Fibroblast of the conjunctiva (primary cell): Measurements from ENCODE around the gene KIAA0753.

Experiments used
- DNase-seq: peaks from one replicate; pipeline ENCODE4 v3.0.0-alpha.2; 2010; ENCODE audit warnings: low read depth

KIAA0753 gene

DNA sequence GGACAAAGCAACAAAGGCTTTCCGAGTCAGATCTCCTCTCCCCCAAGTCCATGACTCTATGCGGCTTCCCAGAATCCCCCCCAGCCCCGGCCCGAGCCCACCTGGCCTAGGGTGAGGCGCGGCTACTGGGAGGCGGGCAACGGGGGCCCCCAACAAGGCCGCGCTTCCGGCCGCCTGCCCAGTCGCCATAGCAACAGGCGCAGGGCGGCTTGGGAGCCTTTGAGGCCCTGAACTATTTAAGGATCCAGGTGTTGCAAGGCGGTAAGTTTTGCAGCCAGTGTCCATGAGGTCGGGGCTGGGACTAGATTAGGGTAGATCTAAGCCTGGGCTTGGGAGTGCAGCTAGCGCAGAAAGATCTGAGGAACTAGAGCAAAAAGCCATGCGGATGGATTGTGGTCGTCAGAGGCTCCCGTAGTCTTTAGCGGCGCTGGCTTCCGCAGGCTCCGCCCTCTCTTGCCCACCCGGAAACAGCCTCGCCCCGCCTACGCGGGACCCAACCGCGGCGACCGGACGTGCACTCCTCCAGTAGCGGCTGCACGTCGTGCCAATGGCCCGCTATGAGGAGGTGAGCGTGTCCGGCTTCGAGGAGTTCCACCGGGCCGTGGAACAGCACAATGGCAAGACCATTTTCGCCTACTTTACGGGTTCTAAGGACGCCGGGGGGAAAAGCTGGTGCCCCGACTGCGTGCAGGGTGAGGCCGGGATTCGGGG is at the start of gene KIAA0753, which contains the start of gene TXNDC17:
TSS of gene KIAA0753 (minus strand) at position 176 of the 711 bp plus-strand sequence. CDS start 5,608 bp downstream, outside the sequence.
TSS of gene TXNDC17 (plus strand) at position 525 of the 711 bp plus-strand sequence. CDS start at position 548, 23 bp downstream.
- peak; percentile 74 for DNase-seq

DNA sequence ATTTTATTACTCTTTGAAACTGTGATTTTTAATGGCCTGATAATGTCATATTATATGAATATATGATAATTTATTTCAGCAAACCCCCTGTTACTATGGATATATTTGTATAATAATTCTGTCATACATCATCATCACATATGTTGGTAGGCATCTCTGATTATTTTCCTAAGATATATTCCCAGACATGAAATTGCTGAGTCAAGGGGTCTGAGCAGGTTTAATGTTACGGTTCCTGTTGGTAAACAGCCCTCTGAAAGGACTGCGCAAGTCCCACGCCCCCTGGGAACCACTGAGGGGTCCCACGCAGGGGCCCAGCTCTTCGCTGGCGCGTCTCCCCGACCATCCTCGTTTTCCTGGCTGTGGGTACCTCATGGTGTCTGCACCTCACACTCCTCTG is 48.4 kb upstream of the KIAA0753 start:
- no peak for DNase-seq

DNA sequence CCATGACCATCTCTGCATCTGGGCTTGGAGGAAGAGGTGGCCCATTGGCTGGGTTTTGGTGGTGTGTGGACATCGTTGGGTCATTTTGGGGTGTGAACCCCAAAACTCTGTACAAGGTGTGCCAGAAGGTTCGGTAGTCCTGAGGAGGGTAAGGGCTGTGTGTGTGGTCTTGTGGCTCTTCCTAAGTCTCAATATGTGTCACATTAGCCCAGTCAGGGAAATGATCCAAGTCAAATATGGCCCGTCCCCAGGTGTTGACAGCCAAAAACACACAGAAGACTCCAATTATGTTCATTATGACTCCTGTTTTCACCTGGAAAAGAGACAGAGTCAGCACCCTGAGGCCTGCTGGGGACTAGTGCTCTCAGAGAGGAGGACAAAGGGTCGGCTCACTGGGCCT is 45.5 kb upstream of the KIAA0753 start:
- DNase-seq, result no peak

DNA sequence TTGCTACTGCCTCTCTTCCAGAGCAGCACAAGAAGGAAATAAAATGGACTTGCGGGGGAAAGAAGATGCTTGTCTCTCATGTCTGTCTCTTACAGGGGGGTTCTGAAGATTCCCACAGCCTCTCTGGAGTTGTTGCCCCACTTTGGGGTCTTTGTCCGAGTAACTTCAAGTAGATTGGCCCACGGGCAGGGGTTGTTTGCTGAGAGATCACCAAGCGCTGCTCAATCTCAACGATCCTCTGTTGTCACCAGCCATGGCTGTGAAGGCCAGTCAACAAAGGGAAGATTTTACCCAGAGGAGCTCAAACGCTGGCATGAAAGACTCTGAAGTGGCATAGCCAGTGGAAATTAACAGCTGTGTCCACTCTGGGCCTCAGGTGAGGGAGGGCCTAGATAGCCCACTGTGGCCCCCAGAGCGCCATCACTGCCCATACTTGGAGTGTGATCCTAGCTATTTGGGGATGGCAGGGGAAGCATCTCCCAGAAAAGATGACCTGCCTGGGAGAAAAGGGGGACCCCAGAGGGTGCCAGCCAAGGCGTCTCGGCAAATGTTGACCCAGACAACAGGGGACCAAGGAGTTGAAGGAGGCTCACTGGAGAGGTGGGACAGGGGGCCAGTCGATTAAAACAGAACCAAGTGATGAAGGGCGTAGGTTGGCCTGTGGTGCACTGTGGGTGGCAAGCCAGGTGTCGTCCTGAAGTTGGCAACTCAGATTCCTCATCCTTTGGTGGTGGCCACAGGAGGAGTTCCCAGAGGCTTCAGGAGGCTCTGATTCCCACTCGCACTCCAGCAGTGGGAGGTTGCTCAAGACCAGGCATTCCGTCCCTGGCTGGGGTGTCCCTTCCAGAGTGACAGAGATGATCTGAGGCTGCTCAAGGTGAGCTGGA is 44.6 kb upstream of the KIAA0753 start:
- no peak for DNase-seq

DNA sequence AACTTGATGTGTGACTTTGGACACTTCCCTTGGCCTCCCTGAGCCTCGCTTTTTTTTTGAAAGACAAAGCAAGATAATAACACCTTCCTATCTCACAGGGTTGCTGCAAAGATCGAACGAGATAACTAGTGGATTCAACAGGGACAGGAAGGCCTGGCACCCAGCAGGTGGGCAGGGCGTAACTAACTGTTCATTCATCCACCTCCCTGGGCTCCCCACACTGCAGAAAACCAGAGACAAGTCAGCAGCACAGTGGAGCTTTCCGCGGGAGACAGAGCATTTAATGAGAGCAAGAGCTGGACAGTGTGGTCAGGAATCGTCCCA is 43.9 kb upstream of the KIAA0753 start:
- DNase-seq, result no peak

DNA sequence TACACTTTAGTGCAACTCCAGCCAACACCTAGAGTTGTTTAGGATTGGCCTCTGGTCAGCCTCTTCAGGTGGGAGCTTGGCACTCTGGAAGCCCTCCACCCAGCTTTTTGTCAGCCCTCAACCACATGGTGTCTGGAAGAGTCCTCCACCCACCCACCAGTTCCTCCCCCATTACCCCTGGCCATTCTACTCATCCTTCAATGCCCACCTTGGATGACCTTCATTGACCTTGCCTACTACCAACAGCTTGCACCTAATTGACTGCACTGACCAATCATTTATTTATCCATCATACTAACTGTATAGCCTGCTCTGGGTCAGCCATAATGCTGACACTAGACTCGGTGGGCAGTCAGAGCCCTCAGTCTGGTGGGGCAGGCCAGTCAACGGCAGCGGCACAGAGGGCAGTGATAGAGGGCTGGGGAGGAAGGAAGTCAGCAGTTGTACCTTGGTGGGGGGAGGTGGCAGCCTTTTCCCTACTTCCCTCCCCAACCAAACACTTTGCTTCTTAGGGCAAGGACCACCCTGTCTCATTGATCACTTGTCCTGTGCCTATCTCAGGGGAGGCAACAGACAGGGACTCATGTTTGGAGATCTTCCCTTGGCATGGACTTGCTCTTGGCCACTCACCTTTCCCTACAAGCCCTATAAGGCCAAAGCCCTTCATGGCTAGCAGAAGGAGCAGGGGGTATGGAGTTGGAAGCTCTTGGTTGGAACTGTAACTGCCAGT is 43.4 kb upstream of the KIAA0753 start:
- no peak for DNase-seq

DNA sequence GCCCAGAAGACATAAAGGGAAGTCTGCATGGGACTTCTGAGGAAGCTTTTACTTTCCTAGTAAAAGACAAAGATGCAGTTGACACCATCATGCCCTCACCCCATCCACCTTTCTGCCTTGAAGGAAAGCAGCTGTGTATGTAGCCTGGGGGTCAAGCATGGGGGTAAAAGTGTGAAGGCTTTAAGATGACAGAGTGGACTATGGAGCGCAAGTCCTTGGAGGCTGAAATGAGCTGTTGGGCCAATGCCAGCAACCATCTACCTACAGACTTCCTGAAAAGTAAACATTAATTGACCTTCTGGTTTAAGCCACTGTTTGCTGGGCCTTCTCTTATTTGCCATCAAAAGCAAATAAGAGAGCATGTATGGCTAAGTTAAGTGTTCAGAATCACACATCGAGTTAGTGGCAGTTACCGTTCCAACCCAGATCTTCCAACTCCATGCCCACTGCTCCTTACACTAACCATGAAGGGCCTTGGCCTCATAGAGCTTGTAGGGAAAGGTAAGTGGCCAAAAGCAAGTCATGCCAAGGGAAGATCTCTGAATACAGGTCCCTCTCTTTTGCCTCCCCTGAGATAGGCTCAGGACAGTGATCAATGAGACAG is 42.7 kb upstream of the KIAA0753 start:
- no peak for DNase-seq

DNA sequence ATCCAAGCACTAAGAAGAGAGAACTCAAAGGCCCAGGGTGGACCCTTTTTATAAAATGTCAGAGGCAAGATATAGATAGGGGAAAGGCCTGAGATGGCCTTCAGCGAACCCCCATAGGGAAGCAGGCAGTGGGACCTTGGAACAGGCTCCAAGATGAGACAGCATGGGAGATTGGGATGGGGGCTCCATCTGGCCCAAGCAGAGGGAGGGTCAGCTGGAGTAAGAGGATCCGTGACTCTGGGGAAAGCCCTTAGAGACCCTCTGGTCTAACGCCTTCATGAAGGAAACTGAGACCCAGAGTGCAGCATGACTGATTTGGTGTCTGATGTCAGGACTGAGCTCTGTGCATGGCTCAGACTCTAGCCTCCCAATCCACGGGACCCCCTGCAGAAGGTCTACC is 41.8 kb upstream of the KIAA0753 start:
- DNase-seq, result no peak

DNA sequence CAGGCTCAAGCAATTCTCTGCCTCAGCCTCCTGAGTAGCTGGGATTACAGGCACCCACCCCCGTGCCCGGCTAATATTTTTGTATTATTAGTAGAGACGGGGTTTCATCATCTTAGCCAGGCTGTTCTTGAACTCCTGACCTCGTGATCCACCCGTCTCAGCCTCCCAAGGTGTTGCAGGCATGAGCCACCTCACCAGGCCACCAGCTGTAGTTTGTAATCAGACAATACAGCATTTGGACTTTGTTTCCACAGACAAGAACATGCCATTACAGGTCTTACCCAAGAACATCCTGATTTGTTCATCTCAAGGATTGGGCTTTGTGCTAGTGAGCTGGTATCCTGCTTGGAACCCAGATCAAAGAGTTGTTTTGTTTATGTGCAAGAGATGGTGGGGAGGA is 41.2 kb upstream of the KIAA0753 start:
- DNase-seq, result no peak

DNA sequence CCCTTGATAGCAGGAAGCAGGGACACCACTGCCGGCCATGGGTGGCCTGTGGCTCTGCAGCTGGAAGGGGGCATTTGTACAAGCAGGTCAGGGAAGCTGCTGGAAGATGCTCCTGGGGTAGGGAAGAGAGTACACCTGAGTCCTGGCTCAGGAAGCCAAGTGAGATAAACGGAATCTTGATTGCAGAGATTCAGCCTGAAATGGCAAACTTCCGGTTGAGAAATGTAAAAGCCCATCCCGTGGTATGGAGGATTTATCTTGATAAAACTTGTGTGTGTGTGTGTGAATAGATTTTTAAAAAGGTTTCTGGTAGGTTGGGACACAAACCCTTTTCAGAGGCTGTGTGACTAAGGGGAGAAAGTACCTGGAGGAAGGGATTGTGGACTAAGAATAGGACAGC is 40.7 kb upstream of the KIAA0753 start:
- no peak for DNase-seq

DNA sequence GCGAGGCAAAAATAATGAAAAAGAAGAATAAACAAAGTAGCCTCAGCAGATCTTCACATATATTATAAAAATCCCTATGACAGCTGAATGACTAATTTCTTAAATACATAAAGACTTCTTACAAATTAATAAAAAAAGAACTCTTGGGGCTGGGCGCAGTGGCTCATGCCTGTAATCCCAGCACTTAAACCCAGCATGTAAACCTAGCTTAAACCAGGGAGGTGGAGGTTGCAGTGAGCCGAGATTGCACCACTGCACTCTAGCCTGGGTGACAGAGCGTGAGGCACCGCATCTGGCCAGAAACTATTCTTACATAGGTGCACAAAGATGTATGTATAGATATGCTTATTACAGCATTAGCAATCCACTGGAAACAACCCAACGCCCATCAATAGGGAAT is 38.7 kb upstream of the KIAA0753 start:
- DNase-seq, result no peak

DNA sequence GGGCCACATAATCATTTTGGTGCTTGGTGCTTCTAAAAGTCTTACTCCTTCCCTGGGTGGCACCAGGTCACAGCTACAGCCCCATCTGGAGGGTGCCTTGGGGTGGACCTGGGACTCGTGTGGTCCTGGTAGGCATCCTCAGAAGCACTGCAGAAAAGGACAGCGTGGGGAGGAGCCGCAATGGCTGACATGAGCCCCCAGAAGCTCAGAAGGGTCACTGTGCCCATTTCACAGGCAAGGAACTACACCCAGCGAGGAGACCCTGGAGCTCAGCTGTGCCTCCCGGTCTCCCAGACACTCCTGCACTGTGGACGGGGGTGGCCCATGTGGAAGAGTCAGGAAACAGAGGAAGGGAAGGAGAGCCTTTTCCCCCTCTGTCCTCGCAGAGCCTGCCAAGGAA is 37.4 kb upstream of the KIAA0753 start:
- no peak for DNase-seq

DNA sequence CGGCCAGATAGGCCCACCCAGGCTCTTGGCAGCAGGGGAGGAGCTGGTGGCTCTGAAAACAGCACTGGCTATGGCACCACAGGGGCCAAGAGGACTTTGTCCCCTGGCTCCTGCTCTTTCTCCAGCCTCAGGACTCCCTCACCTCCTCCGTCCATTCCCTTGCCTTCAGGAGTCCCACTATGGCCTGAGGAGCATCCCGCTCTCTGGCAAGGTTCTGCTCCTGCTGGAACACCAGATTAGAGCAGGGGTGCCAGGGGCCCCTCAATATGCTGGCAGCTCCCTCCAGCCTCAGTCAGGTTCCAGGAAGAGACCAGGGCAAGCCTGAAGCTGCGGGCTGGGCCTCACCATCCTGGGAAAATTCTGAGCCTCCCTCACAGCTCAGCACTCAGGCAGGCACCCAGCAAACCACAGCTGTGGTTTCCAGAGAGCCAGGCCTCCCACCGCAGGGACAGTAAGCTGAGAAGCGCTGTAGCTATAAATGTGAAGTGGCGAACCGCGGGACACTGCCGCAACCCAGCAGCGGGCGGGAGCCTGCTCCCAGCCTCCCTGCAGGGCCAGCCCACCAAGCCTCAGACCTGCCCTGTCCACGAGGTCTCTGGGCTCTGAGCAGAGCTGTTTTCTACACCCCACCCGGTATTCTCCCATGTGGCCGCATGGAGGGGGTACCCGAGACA is 36.8 kb upstream of the KIAA0753 start:
- no peak for DNase-seq

DNA sequence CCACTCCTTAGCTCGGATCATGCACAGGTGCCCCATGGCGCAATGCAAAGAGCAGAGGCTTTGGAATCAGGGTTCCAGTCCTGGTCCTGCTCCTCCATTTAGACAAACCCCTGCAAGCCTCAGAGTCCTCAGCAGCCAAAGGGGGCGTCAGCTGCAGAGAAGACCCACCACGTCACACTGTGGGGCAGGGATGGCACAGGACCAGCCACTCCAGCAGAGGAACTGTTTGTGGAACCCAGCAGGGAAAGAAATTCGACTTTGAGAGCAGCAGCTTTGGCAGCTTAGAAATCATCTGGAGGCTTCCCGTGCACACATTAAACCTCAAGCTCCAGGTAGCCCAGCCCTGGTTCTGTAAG is 36.3 kb upstream of the KIAA0753 start:
- DNase-seq, result no peak

DNA sequence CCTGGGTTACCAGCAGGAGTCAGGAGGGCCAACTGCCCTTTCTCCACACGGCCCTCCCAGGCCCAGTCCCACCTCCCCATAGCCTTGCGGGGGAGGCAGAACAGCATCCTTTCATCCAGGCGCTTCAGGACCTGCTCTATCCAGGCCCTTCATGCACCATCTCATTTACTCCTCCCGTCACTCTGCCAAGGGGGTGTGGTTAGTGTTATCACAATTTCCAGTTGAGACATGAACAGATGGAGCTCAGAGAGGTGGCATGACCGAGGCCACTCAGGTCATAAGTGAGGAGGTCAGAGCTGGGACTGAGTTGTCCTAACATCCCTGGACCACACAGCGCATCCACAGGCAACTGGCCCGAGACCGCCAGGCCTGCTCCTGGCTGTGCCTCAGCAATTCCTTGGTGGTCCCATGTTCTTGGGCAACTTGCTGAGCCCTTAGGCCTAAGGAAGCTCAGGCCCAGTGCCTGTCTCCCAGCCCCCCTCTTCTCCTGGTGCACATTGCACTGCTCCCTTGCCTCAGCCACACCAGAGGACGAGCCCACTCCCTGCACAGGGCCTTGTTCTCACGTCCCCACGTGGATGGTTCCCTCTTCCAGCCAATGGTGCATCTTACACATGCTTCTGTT is 34.8 kb upstream of the KIAA0753 start:
- DNase-seq, result no peak

DNA sequence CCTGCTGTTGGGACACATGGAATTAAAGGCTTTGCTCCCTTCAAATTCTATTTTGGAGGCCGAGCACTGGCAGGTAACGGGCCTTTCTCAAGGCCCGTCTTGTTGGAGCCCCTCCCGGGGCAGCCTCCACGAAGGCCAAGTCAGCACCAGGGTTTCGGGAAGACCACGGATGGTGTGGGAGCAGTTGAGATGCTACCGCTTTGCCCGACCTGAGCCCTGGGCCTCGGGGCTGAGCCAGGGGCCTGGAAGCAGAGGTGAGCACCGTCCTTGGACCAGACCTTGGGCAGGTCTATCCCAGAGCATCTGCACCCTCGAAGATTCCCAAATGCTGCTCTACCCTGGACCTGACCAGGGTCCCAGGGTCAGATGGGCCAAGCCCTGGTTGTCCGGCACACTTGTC is 34.1 kb upstream of the KIAA0753 start:
- DNase-seq, result no peak

DNA sequence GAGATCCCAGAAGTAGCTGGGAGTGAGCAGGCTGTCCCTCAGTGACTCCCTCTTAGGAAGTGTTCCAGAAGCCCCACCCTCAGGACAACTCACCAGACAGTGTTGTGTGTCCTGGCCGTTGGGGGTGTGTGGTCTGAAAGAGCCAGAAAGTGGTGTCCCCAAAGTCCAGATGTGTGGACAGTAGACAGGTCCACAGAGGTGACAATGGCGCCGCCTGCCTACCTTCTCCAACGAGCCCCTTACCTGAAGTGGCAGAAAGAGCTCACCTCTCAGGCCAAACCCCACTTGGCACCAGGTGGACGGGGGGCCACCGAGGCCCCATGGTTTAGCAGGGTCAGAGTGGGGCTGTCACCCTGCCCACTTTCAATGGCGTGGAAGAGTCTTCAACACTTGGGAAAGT is 30.9 kb upstream of the KIAA0753 start:
- DNase-seq, result no peak

DNA sequence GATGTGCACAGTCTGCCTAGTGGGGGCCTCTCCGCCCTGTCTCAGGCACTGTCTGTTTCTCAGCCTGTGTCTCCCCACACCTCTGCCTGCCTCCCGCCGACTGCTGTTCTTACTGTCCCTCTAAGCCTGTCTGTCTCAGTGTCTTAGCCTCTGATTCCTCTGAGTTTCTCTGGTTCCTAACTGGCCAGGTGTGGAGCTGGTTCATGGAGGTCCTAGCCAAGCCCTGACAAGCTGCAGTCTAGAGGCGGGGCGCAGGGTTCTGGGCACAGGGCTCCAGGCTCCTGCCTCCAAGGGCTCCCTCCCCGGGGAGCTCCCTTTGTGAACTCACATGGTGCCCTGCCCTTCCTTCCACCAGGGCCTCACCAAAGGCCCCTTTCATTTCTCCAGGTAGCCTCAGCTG is 30.5 kb upstream of the KIAA0753 start:
- DNase-seq, result no peak

DNA sequence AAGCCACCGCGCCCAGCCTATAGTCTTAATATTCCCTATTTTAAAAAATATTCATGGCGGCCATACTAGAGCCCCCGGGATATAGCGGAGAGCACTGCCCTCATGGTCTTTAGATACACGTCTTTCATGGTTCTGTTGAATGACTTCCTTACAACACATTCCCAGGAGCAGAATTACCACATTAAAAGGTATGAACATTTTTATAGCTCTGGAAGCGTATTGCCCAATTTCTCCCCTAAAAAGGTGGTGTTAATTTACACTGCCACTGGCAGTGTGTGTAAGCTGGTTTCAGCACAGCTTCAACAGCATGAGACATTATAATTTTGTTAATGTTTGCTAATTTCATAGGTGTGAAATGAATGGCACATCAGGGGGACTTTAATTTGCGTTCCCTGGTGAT is 30.1 kb upstream of the KIAA0753 start:
- no peak for DNase-seq

DNA sequence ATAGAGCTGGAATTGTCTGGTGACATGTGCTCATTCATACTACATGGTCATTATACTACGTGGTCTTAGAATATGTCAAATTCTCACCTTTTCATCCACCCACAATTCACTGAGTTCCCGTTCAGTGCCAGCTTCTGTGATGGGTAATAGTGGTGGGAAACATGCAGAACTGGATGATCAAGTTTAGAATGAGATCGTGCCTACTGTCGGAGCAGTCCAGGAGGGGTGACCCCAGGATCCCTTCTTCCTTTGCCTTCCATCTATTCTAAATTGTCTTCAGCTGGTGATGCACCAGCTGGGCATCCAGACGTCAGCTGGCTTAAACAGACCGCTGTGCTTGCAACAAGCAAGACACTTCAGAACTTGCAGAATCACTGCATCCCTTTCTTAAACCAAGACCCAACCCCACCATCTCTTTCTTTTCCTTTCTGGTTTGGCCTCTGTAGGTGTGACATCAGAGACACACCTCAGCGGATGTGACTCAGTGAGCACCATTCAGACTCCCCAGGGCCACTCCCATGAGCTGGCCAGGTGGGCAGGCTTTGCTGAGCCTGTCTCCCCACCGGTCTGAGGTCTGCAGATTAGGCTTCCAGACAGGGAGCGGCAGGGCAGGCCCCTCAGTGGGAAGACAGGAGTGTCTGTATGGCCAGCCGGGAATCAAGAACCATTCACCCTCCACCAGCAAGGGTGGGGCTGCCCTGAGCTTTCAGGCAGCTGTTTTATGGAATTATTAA is 29.1 kb upstream of the KIAA0753 start:
- no peak for DNase-seq
